ENCODE measurements around the gene AKT1.

DNA sequence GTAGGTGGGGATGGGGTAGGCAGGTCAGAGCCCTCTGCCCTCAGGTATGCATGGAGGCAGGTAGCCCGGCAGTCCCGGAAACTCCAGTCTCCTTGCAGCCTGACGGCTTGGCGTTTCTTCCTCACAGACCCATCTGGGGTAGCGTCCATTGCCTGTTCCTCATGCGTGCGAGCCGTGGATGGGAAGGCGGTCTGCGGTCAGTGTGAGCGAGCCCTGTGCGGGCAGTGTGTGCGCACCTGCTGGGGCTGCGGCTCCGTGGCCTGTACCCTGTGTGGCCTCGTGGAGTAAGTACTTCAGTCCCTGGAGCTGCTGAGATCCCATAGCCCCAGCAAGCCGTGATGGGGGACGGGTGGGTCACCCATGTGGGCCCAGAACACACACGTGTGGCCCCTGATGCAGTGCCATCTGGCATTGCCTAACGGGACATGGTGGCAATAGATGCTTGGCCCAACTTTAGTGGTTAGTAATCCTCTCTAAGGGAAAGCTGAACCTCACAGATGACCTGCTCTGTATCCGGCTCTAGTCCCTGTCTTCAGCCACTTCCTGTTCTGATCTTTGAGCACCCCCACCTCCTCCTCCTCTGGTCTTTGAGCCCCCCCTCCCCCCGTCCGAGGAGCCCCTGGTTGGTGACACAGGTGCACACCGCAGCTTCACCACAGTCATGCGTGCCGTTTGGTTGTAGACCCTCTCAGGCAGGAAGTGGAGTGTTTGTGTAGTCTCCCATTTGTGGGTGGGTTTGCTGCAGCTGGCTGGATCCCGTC lies 38.9 kb downstream of the AKT1 start:
- TF ChIP-seq POLR2A (IDR thresholded peaks at IDR 0.05; ENCODE audit: low read length) (no peak), GATA1 (IDR thresholded peaks at IDR 0.05; ENCODE audit: low read depth, low read length) (no peak)
